NCI-H1436 (cell line): ENCODE results near the gene PPP1R2B.
"Not testable (repeated sequence)": the region's sequence is repeated elsewhere in the genome, so short reads cannot be mapped to it uniquely, and the experiment has no call there.

ENCODE experiments used
- DNase-seq: peaks from one replicate; lab custom pipeline; 2025; lab: John Stamatoyannopoulos, UW

The PPP1R2B gene

DNA sequence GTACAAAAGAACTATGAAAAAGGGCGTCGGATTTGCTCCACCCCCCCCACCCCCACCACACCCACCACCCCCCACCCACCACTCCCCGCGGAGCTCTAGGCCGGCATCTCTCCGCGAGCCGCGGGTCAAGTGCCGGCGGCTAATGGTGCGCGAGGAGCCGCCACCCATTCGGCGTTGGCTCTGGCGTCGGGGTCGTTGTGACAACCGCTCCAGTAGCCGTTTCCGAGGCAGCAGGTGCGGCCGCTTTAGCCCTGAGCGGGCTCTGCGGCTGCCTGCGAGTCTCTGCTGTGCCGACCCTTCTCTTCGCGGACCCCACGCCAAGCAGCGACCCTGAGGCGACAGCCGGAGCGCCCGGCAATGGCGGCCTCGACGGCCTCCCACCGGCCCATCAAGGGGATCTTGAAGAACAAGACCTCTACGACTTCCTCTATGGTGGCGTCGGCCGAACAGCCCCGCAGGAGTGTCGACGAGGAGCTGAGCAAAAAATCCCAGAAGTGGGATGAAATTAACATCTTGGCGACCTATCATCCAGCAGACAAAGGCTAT is at the start of gene PPP1R2B:
TSS of gene PPP1R2B (plus strand) at position 90 of the 546 bp plus-strand sequence. CDS start at position 358, 268 bp downstream.
- no peak for DNase-seq

DNA sequence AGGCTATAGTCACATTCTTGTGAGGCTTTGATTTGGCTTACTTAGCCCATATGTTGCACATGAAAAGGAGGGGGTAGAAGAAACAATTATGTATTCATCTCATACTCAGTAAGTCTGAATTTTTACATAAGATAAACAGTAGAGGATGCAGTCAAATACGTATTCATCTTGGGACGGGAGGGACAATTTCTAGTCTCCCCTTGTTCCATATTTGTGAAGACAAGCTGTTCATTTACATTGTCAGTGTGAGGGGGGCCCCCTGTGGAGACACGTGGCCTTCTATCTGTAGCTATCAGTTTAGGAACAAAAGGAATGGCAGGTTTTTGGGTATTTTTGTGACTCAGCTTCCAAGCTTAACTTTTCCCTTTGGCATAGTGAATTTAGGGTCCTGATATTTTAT is 49.2 kb upstream of the PPP1R2B start:
- DNase-seq = no peak

DNA sequence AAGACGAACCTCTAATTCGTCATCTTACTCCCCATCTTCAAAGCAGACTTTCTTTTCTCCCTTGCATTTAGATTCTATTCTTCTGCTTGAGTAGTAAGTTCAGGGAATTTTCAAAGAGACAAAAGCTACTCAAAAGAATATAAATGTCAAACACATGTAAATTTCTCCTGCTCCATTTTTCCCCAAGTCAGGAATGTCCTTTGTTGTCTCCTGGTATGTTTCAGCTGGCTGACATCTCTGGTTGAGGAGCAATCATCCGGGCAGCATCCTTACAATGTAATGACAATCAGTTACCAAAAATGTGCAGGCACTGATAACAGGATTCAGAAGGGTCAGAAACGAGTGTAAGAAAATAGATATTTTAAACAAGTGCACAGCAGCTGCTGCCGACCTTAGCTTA is 47.6 kb upstream of the PPP1R2B start:
- no peak for DNase-seq

DNA sequence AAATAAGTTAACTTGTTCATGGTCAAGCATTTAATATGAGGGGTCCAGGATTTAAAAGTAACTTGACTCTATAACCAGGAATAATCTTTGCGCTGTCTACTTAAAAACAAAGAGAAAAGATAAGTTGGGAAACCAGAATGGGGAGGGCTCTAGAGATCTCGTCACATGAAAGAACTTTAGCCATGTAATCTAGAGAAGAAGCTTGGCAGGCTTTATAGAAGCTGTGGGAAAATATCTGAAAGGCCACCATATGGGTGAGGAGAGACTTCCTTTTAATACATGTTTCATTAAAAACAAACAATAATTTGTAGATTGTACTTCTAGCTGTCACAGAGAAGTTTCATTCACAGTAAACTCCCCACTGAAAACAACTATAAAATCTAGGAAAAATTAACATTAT is 46.7 kb upstream of the PPP1R2B start:
- no peak for DNase-seq

DNA sequence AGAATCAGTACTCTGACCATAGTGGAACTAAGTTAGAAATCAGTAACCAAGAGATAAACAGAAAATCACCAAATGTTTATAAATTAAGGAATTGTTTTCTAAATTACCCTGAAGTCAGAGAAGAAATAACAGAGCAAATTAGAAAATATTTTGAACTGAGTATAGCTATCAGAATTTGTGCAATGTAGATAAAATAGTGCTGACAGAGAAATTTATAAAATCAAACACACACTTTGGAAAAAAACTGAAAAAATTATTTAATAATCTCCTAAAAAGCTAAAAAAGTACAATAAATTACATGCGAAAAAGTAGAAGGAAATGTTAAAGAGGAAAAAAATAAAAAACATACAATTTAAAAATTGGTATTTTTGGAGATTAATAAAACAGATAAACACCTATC is 37.1 kb upstream of the PPP1R2B start:
- DNase-seq = no peak

DNA sequence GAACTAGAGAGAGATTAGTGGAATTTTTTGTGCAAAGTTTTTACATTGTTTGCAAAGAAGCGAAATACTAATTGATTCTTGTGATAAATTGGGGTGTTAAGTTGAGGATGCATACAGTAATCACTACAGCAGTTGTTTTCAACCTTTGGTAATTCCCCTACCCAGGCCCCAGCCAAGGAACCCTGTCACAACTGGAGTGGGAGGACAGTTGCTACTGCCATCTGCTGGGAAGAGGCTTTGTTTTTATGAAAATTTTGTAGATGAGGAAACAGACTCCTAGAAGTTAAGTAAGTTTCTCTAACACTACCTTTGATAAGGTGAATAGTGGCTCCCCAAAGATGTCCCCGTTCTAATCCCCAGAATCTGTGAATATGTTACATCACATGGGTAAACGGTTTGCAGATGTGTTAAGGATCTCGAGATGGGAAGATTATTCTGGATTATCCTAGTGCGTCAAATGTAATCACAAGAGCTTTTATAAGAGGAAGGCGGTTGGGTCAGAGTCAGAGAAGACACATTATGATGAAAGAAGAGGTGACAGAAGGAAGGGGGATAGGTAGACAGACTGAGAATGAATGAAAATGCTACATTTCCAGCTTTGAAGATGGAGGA is 34.0 kb upstream of the PPP1R2B start:
- no peak for DNase-seq

DNA sequence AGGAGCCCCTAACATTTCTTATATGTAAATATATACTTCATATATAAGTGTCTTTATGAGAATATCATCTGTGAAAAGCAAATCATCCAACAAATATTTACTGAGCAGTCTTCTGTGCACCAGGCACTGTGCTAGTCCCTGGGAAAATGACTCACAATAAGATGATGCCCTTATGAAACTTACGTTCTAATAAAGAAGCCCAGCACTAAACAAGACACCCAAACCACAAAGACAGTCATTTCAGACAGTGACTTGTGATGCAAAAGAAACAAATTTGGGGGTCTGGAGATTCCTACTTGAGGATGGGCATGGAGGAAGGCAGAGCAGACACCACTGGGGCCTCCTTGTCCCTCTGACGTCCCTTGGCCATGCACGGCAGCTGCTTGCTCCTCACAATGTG is 30.6 kb upstream of the PPP1R2B start:
- DNase-seq = no peak

DNA sequence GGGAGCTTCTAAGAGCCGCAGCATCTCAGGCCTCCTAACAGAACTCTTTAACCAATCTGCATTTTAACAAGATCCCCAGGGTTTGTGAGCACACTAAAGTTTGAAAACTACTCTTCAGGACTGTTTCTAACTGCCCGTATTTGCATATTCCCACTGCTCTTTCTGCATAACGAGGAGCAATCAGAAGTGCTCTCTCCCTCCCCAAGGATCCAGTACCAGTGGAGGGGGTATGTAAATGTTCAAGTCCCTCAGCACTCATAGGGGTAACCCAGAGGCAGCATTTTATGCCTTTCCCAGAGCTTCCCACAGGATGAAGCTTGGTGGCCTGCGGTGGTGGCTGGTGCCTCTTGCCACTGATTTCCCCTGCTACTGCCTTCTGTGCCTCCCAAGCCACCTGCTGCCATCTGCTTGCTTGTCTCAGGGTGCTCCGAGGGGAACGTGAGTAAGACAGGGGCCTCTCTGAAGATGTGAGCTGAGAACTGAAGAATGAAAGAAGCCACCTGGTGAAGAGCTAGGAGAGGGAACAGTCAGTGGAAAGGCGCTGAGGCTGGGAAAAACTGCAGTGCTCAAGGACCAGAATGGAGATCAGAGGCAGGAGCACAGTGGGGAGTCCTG is 30.0 kb upstream of the PPP1R2B start:
- DNase-seq = no peak

DNA sequence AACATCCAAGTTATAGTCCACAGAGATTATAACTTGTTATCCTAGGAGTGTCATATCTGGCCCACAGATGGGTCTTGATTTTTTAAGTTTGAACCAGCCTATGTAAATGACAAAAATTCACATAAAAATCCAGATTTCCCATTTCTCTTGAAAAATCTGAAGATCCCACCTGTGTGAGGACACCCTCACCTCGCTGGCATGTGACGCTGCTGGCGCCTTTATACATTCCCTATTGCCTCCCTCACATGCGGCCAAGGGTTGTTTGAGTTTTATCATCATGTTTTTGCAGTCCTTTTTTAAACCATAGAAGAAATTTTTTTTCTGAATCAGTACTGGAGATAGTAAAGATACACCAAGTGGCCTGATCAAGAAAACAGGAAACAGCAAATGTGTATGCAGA is 25.9 kb upstream of the PPP1R2B start:
- no peak for DNase-seq

DNA sequence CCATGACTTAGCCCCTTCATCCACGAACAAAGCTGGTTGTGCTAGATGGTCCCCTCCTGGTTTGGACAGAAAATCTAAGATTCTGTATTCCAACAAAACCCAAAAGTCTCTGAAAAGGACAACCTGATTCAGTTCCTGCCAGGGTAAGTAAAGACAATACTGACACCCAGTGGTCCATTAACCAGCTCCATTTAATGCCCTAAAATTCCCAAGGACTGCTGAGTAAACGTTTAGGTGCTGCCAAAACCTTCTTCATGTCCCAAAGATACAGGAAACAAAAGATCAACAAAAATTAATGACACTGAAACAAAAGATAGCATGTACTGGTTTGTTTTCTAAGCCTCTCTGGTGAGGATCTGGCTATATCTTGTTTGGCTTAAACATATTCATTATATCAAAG is 25.3 kb upstream of the PPP1R2B start:
- peak; percentile 41 for DNase-seq

DNA sequence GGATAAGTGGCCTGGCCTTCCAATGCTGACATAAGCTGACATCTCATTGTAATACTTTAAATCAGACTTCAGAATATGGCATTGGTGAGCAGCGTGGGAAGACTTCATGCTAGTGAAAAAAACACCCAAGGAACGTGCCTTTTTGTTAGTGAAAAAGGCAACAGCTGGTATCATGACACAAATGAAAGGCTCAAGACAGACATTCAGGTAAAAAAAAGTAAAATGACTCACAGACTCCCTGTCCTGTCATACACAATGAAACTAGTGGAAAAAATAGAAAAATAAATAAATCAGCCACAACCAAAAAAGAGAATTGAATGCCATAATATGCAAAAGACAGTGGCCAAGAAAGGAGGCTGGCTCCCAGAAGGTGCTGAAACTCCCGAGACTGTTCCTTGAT is 24.4 kb upstream of the PPP1R2B start:
- no peak for DNase-seq

DNA sequence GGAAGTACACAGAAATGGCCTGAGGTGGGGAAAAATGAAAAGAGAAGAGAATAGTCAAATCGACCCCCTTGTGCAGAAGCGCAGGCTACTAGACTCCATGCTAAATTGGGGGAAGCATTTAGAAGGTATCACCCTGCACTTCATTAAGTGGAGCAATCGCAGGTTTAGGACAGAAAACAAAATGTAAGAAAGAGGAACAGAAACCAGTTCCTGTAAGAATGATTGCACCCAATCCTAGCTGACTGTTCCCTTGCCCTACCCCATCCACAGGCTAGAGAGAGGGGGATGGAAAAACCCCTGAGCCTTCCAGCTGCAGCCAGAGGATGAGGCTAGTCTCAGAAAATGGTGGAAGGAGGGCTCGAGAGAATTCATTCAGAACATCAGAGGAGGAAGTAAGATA is 23.9 kb upstream of the PPP1R2B start:
- no peak for DNase-seq

DNA sequence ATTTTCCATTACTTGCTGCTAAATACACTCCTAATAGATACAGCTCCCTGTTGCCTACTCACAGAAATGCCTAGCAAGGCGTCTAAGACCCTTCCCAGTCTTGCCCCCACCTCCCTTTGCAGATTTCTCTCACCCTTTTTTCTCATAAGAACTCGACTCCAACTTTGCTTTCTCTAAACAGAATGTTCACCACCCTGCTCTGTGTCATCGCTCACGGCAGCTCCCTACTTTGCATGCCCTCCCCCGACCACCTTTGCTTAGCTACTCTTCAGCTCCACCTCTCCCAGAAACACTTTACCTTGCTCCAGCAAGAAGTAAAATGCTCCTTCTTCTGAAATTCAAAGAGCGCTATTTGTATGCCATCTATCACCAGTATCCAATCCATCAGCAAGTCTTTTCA is 15.2 kb upstream of the PPP1R2B start:
- DNase-seq = no peak

DNA sequence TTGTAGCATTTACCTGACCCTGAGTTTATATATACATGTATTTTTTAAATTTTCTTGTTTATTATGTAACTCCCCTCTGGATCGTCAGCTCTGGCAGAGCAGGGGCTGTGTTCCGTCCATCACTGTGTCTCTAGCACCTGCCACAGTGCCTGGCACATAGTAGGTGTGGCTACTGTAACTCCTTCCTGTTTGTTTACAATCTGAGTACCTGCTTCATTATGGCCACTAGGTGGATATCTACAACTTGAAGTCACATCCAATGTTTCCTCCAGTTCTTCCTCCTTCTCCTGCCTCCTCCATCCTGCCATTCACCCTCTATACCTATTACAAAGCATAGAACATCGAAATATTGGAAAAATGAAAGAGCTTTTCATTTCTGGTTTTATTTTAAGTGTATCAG is 14.2 kb upstream of the PPP1R2B start:
- no peak for DNase-seq

DNA sequence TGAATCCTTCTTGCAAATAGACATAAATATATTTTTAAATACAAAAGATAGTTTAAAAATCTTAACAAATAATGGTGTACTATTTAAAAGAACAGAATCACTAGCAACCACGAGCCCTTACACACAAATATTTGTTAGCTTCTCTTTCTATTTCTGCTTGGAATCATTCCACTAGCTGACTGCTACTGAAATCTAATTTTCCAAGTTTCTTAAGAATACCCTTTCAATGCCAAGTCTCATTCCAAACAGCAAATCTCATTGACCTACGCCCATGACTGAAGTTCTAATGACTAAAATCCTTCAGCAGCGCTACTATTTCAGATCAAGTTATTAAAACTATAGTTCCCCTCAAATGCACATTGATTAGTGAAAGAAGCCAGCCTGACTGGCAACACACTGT is 13.2 kb upstream of the PPP1R2B start:
- no peak for DNase-seq

DNA sequence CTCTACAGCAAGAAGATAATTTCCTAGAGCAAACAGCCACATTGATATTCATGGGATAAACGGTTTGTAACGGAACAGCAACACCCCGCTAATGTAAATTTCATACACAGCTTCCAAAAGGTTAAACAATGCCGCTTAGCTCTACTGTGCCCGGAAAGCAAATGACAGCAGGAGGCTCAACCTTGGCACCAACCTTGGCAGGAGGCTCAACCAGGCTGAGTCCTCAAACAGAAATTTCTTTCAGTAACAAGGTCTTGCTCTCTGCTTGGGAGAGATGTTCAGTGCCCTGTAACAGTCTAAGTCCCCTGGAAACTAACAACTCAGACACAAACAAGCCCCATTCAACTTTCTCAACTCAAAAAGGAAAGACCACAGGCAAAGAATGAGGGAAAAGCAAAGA is 11.1 kb upstream of the PPP1R2B start:
- DNase-seq = no peak

DNA sequence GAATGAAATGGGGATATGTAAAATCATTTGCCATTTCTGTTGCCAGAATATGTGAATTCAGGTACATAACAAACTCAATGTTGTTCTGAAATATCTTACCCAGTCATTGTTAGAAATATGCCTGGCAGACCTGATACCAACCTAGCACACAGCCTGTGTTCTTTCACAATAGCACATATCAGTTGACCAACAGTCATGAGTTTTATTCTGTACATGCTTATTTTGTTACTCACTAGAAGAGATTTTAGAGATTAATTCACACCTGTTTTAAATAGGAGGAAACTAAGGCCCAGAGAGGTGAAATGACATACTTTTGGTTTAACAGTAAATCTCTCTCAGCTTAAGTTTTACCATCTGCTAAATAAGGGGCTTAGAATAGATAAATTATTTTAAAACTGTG is 8.4 kb upstream of the PPP1R2B start:
- DNase-seq = no peak

DNA sequence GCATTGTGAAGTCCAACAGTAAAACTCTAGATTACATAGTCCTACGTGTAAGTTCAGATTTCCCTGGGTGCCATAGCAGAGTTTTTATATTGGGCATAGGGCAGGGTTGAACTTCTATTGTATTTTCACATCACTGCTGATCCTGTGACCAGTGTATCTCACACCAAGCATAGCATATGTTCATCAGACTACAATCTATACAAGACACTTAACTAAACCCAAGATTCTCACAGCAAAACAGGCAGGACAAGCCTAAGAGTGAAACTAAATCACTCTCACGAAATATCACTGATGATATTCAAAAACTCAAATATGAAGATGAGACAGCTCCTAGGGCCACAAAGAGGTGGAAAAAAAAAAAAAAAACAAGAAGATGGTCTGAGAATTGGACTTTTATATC is 3.2 kb upstream of the PPP1R2B start:
- no peak for DNase-seq

DNA sequence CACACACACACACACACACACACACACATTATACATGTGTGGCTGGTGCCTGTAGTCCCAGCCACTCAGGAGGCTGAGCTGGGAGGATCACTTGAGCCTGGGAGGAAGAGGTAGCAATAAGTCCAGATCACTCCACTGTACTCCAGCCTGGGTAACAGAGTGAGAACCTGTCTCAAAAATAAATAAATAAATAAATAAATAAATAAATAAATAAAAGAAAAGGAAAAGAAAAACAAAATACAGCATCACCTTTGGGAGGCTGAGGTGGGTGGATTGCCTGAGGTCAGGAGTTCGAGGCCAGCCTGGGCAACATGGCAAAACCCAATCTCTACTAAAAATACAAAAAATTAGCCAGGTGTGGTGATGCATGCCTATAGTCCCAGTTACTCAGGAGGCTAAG is 1.6 kb upstream of the PPP1R2B start:
- DNase-seq = not testable (repeated sequence)

DNA sequence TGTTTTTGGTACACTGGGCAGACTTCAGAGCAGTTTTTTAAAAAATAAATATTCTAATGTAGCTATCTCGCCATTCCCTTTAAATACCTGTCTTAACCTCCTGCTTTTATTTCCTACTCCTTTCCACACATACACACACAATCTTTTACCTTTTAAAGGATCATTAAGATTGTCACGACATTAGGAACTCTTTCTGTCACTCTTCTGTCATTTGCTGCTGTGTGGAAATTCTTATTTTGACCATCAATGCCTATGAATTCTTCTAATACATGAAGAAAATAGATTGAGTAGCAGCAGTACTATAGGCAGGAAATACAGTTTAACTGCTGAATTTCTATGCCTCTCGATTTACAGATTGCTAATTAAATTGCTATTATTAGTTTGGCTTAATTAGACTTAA is 1.8 kb downstream of the PPP1R2B start:
- no peak for DNase-seq

DNA sequence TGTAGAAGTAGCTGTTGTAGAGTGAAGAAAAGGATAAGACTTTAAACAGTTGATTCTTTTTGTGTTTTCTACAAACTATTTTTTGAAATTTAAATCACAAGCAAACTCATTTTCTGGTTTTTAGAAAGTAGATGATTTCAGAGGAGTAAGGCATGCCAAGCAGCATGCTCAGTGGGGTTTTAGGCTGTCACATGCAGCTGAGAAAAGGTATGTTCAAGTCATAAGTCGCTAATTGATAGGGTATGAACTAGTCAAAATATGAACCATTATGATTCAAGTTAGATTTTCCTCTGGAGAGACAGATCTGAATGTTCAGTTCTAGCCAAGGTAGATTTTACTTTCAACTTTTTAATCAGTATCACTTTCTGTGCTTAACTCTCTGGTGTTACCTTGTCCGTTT is 3.0 kb downstream of the PPP1R2B start:
- DNase-seq = not testable (repeated sequence)

DNA sequence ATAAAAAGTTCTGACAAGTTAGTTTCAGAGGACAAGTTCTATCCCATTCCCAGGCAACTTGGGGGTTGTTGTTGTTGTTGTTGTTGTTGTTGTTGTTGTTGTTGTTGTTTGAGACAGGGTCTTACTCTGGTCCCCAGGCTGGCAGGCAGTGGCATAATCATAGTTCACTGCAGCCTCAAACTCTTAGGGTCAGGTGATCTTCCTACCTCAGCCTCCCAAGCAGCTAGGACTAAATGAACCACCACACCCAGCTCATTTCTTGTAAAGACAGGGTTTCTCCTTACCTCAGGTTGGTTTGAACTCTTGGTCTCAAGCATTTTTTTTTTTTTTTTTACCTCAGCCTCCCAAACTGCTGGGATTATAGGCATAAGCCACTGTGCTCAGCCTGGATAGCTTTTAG is 15.3 kb downstream of the PPP1R2B start:
- DNase-seq = no peak

DNA sequence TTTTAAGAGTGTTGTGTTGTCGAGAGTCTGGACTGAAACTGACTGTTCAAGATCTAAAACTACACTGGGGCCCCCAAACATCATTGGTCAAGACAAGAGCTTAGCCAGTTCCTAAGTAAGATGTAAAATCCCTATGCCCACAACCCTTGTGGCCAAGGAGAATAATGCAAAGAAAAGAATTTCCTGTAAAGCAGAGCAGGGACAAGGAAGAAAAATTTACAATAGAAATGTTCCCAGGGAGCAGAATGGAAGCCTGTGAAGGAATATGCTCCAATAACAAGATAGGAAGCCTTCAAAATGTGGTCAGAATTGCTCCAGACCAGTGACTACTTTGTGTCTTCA is 20.4 kb downstream of the PPP1R2B start:
- no peak for DNase-seq

DNA sequence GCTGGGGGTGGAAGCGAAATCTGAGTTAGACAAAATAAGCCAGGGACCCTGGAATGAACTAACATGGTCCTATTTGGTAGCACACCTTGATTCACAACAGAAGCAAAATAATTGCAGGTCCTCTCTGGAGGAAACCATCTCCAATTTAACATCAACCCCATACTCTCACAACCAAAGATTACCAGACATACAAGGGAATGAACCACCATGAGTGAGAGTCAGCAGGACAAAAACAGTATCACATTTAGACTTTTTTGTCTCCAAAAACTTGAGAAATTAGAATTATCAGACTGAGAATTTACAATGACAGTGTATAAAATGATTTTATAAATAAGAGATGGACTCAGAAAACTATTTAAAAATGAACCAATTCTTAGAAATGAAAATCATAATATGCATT is 21.1 kb downstream of the PPP1R2B start:
- no peak for DNase-seq
